ENCODE results near the gene PEDS1.

DNA sequence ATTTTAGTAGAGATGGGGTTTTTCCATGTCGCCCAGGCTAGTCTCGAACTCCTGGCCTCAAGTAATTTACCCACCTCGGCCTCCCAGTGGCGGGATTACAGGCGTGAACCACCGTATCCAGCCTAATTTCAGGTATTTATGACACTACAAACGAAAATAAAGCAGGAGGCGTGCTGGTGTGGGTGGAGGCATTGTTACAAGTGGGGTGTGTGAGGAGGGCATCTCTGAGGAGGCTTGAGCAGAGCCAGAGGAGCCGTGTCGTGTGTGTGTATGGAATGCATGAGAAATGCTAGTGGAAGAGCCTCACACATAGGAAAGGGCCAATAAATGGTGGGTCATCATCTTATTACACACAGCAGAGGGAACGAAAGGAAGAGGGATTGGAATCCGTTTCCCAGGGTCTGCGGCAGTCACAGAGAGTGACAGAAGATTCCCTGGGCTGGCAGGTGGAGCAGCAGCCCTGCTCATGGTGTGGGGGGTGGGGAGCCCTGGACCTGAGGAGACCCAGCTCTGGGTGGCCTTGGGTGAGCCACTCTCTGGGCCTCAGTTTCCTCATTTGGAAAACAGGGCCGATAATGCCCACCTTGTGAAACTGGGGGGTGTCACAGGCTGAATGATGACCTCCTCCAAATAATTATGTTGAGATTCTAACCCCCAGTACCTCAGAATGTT lies 17.2 kb upstream of the PEDS1 start:
- TF ChIP-seq, protein P1, sequence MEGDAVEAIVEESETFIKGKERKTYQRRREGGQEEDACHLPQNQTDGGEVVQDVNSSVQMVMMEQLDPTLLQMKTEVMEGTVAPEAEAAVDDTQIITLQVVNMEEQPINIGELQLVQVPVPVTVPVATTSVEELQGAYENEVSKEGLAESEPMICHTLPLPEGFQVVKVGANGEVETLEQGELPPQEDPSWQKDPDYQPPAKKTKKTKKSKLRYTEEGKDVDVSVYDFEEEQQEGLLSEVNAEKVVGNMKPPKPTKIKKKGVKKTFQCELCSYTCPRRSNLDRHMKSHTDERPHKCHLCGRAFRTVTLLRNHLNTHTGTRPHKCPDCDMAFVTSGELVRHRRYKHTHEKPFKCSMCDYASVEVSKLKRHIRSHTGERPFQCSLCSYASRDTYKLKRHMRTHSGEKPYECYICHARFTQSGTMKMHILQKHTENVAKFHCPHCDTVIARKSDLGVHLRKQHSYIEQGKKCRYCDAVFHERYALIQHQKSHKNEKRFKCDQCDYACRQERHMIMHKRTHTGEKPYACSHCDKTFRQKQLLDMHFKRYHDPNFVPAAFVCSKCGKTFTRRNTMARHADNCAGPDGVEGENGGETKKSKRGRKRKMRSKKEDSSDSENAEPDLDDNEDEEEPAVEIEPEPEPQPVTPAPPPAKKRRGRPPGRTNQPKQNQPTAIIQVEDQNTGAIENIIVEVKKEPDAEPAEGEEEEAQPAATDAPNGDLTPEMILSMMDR (IDR thresholded peaks at IDR 0.05; ENCODE audit: poor library complexity, severe bottlenecking) = no peak
- no peak for TF ChIP-seq EZH2 (IDR thresholded peaks at IDR 0.05; ENCODE audit: borderline replicate concordance, insufficient read depth, low read length, poor library complexity, severe bottlenecking)
